ENCODE results near the gene ANAPC13. TPM values are rescaled to one million over a fixed set of nuclear protein-coding genes. Genes with fewer than 3 reads are reported as not detected.
A peak's percentile ranks its signal among the peaks of the same experiment; 100 is the strongest.

Gene ANAPC13
- total RNA-seq, 4 donors from 2014 or later = 56.4 to 84.7 (median 66.5) TPM

- Histone ChIP-seq H3K27ac (no peak overlapping the region), H3K4me3 (no peak overlapping the region), H3K9me3 (peaks cover 0 to 7% (median 0%) of the 10 kb centered on the region in 3 donors), H3K36me3 (no peaks in the 10 kb centered on the region), H3K27me3 (no peaks in the 10 kb centered on the region), H3K4me1 (peaks cover 0 to 14% (median 3%) of the 10 kb centered on the region in 3 donors)
- TF ChIP-seq EP300 (IDR thresholded peaks at IDR 0.05) (no peak), POLR2AphosphoS5 (IDR thresholded peaks at IDR 0.05) (no peak), POLR2A (IDR thresholded peaks at IDR 0.05) (no peak)
- TF ChIP-seq, protein P1, sequence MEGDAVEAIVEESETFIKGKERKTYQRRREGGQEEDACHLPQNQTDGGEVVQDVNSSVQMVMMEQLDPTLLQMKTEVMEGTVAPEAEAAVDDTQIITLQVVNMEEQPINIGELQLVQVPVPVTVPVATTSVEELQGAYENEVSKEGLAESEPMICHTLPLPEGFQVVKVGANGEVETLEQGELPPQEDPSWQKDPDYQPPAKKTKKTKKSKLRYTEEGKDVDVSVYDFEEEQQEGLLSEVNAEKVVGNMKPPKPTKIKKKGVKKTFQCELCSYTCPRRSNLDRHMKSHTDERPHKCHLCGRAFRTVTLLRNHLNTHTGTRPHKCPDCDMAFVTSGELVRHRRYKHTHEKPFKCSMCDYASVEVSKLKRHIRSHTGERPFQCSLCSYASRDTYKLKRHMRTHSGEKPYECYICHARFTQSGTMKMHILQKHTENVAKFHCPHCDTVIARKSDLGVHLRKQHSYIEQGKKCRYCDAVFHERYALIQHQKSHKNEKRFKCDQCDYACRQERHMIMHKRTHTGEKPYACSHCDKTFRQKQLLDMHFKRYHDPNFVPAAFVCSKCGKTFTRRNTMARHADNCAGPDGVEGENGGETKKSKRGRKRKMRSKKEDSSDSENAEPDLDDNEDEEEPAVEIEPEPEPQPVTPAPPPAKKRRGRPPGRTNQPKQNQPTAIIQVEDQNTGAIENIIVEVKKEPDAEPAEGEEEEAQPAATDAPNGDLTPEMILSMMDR (IDR thresholded peaks at IDR 0.05) = no peak
- ATAC-seq = no peak
- WGBS, 2 donors (ENCODE audit: low coverage in 1 of 2) = 83 to 86% methylated on average over 1 of the region's 1 CpG
Measured at GRCh38 chr3:134447351-134447750, 38.4 kb downstream of the ANAPC13 start.

DNA sequence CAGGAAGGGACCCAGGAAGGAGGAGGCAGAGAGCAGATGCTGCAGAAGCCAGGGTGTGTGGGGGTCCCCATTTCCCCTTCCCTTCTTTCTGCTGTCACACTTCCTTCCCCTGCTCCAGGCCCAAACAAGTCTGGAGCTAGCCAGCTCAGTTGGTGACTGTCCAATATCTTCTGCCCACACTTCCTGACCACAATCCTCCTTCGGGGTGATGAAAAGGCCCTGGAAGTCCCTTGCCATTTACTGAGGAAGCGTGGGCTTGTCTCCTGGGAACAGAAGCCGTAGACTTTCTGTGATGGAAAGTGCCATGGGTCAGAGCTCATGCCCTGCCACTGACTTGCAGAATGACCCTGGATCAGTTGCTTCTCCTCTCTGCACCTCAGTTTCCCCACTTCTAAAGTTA, 39.0 kb downstream of the ANAPC13 start:
- WGBS, 2 donors (ENCODE audit: low coverage in 1 of 2) = 67% methylated on average over 1 of the region's 3 CpGs; no CpG with 5 or more reads in 1 of the 2 donors
- Histone ChIP-seq H3K27ac (peak overlapping the region in 1 of 4 donors; percentile 3), H3K4me3 (no peak overlapping the region), H3K4me1 (peaks cover 0 to 14% (median 3%) of the 10 kb centered on the region in 3 donors), H3K9me3 (peaks cover 0 to 7% (median 0%) of the 10 kb centered on the region in 3 donors), H3K27me3 (no peaks in the 10 kb centered on the region), H3K36me3 (no peaks in the 10 kb centered on the region)
- ATAC-seq = no peak
- TF ChIP-seq POLR2AphosphoS5 (IDR thresholded peaks at IDR 0.05) = no peak
- TF ChIP-seq EP300 (IDR thresholded peaks at IDR 0.05) = no peak
- TF ChIP-seq, protein P1 (IDR thresholded peaks at IDR 0.05) = no peak
- TF ChIP-seq POLR2A (IDR thresholded peaks at IDR 0.05) = no peak

GRCh38 chr3:134445636-134446035, 40.1 kb downstream of the ANAPC13 start:
- Histone ChIP-seq H3K27me3 (no peaks in the 10 kb centered on the region), H3K36me3 (no peaks in the 10 kb centered on the region), H3K4me1 (peaks cover 0 to 14% (median 3%) of the 10 kb centered on the region in 3 donors), H3K27ac (no peak overlapping the region), H3K9me3 (peaks cover 0 to 7% (median 0%) of the 10 kb centered on the region in 3 donors), H3K4me3 (no peak overlapping the region)
- 25 to 55% methylated on average over 1 of the region's 1 CpG for WGBS, 2 donors (ENCODE audit: low coverage in 1 of 2)
- peak; percentile 52 for ATAC-seq
- TF ChIP-seq POLR2AphosphoS5 (IDR thresholded peaks at IDR 0.05) (no peak), POLR2A (IDR thresholded peaks at IDR 0.05) (no peak), EP300 (IDR thresholded peaks at IDR 0.05) (no peak)
- TF ChIP-seq, protein P1 (IDR thresholded peaks at IDR 0.05) = no peak

DNA sequence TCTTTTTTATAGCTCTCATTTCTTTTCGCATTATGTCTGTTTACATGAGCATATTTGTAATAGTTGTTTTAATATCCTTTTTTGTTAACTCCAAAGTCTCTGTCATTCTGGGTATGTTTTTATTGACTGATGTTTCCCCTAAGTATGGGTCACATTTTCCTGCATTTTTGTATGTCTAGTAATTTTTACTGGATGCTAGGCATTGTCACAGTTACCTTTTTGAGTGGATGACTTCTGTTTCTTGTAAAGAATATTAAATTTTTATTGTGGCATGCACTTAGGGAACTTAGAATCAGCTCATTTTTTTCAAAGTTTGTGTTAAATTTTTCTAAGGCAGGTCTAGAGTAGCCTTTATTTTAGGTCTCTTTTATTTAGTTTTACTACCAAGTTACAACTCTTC, 40.7 kb downstream of the ANAPC13 start:
- Histone ChIP-seq H3K4me1 (peaks cover 0 to 14% (median 3%) of the 10 kb centered on the region in 3 donors), H3K4me3 (no peak overlapping the region), H3K36me3 (no peaks in the 10 kb centered on the region), H3K27me3 (no peaks in the 10 kb centered on the region), H3K9me3 (peaks cover 0 to 7% (median 0%) of the 10 kb centered on the region in 3 donors), H3K27ac (no peak overlapping the region)
- TF ChIP-seq, protein P1 (IDR thresholded peaks at IDR 0.05) = no peak
- no peak for TF ChIP-seq POLR2A (IDR thresholded peaks at IDR 0.05)
- no peak for TF ChIP-seq POLR2AphosphoS5 (IDR thresholded peaks at IDR 0.05)
- no peak for TF ChIP-seq EP300 (IDR thresholded peaks at IDR 0.05)
- no peak for ATAC-seq
- WGBS, 2 donors (ENCODE audit: low coverage in 1 of 2) = 83% methylated on average over 1 of the region's 1 CpG; no CpG with 5 or more reads in 1 of the 2 donors

DNA sequence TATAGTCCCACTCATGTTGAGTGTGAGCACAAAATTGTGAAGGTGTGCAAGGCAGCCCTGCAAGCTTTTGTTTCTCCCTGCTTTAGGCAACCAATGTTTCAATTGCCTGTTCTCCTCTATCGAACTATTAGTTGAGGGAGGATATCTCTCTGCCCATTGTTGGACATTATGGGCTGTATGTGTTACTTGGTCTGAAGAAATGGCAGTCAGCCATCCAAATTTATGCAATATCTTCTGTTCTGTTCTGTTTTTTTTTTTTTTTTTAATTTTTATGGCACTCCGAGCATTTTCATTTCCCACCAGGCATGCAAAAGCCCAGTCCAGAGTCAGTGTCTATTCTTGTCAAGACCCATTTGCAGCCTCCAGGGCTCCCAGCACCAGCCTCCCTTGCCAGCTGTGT, 44.0 kb downstream of the ANAPC13 start:
- no peaks in the 10 kb centered on the region for H3K36me3 ChIP-seq
- no peak overlapping the region for H3K27ac ChIP-seq
- H3K9me3 ChIP-seq = peaks cover 0 to 7% (median 0%) of the 10 kb centered on the region in 3 donors
- ATAC-seq = no peak
- 89 to 96% methylated on average over 1 to 2 of the region's 2 CpGs for WGBS, 2 donors (ENCODE audit: low coverage in 1 of 2)
- H3K4me1 ChIP-seq = peaks cover 0 to 9% (median 3%) of the 10 kb centered on the region in 3 donors
- no peak overlapping the region for H3K4me3 ChIP-seq
- TF ChIP-seq, protein P1 (IDR thresholded peaks at IDR 0.05) = no peak
- TF ChIP-seq POLR2A (IDR thresholded peaks at IDR 0.05) = no peak
- no peak for TF ChIP-seq POLR2AphosphoS5 (IDR thresholded peaks at IDR 0.05)
- TF ChIP-seq EP300 (IDR thresholded peaks at IDR 0.05) = no peak
- no peaks in the 10 kb centered on the region for H3K27me3 ChIP-seq
